Measurements from ENCODE around the gene IRX6.

IRX6 gene

DNA sequence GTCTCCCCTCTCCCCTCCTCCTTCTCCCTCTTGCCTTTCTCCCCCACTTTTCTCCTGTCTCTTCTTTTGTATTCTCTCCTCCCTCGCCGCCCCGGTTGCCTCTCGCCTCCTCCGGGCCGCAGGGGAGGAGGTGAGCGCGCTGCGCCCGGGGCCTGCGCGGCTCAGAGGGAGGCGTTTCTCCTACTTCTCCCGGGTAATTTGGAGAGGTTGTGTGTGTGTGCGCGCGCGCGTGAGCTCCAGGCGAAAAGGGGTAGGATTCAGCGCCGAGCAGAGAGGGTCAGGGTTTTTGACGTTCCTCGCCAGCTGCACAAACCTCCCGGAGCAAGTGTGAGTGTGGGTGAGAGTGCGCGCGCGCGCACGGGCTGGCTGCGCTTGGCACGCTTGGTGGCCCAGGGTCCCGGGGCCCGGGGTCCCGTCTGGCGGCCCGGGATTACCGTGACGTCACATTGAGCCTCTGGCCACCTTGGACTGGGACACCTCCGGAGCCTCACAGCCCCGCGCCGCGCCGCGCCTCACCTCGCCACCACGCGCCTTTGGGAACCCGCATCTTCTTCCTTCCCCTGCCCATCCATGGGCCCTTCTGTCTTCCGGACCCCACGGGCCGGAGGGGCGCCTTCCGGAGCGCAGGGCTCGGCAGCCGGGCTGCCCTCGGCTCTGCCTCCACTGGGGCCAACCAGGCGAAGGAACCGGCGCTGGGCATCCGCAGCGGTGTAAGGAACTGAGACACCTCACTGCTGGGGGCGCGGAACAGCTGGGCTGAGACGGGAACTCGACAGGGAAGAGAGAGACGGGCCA, 479 bp downstream of the IRX6 start:
- DNase-seq: no peak

DNA sequence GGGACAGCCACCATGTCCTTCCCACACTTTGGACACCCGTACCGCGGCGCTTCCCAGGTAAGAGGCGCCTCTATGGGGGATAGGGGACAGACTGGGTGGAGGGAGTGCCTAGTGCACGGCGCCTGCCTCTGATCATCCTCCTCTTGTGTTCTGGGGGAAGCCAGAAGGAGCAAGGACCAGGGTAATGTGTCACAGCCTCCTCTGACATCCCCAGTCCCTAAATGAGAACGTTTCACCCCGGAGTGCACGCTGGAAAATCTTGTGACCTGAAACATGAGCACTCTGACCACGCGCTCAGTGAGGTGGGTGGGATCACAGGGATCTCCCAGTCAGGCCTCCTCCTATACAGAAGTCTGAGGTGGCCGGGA, 1.1 kb downstream of the IRX6 start:
- DNase-seq: no peak

DNA sequence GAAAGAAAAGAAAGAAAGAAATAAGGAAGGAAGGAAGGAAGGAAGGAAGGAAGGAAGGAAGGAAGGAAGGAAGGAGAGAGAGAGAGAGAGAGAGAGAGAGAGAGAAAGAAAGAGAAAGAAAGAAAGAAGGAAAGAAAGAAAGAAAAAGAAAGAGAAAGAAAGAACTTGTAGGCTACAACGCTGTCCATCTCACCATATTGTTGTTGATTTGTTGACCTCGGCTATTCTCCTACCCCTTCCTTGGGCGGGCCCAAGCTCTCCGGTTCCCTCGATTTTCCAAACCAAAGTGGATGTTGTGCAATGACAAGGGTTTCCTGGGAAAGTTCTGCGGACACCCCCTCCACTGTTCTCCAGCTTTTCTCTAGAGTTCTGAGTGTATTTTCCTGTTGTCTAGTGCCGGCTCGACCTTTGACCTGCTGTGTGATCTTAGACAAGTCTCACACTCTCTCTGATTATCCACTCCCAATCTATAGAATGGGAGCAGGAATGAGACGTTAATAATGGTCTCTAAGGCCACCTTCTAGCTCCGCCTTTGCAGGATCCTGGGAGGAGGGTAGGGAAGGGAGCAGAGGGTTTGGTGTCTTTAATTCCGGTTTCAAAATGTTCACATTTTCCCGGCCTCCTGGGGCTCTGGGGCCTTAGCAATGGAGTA, 1.6 kb downstream of the IRX6 start:
- no peak for DNase-seq

DNA sequence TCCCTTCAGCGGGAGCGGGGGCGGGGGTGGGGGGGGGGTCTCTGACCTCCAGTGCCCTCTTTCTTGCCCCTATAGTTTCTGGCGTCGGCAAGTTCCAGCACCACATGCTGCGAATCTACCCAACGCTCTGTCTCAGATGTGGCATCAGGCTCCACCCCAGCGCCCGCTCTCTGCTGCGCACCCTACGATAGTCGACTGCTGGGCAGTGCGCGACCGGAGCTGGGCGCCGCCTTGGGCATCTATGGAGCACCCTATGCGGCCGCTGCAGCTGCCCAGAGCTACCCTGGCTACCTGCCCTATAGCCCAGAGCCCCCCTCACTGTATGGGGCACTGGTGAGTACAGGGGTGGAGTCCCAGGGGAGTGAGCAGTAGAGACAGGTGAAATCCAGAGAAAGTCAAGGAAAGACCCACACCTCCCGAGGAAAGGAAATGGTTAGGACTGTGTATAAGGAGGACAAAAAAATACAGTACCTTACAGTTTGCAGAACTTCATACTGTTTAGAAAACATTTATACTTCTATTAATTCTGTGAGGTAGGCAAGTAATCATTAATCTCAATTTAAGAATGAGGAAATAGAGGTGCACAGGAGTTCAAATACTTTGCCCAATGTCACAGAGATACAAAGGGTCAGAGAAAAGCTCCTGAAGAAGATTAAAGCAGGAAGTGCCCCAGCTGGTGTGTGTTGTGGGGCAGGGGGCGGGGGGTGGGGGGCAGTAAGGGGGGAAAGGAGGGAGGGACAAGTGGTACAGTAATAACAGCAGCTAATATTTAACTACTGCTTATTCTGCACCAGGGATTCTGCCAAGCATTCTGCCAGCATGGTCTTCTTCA, 2.5 kb downstream of the IRX6 start:
- DNase-seq: no peak

DNA sequence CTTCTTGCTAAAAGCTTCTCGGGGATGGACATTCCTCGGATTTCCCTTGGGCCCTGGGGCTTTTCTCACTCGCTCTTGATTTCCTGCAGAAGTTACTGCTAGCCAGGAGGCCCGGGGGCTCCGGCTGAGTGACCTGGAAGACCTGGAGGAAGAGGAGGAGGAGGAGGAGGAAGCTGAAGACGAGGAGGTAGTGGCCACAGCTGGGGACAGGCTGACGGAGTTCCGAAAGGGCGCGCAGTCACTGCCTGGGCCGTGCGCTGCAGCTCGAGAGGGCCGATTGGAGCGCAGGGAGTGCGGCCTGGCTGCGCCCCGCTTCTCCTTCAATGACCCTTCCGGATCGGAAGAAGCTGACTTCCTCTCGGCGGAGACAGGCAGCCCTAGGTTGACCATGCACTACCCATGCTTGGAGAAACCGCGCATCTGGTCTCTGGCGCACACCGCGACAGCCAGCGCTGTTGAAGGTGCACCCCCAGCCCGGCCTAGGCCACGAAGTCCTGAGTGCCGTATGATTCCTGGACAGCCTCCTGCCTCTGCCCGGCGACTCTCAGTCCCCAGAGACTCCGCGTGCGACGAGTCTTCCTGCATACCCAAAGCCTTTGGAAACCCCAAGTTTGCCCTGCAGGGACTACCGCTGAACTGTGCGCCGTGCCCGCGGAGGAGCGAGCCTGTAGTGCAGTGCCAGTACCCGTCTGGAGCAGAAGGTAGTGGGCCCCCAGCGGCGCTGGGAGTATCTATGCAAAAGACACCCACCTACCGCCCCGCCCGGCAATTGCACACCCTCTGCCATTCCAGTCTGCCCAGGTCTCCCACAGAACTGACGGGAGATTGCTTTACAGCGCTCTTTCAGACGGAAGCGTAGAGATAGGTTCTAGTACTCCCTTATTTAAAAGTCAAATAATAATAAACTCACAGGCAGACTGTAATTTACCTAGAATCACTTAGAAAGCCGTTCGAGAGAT, 4.9 kb downstream of the IRX6 start:
- DNase-seq: no peak

DNA sequence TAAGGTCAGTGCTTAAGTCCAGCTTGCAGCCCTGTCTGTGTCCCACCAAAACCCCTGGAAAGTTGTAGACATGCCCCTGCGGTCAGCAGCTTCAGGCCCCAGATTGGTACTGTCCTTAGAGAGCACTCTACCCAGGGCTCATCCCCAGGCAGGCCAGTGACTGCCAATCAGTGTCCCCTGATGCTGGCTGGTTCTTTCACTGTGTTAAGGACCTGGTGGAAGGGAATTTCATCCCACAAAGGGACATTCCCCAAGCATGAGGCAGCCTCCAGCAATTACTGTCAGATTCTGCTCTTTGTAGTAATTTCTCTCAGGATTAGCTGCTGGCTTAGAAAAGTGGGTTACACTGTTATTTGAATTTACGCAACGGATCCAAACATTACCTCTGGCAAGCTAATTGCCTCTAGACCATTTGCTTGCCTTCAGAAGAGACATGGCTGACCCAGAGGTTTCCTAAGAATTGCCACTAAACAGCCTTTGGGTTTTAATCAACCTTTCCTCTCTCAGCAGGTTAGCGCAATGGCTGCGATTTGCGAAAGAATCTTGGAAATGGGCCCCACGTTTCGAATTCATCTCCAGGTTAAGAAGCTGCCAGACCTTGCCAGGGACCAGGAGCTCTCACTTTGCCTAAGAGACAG, 5.9 kb downstream of the IRX6 start:
- no peak for DNase-seq

DNA sequence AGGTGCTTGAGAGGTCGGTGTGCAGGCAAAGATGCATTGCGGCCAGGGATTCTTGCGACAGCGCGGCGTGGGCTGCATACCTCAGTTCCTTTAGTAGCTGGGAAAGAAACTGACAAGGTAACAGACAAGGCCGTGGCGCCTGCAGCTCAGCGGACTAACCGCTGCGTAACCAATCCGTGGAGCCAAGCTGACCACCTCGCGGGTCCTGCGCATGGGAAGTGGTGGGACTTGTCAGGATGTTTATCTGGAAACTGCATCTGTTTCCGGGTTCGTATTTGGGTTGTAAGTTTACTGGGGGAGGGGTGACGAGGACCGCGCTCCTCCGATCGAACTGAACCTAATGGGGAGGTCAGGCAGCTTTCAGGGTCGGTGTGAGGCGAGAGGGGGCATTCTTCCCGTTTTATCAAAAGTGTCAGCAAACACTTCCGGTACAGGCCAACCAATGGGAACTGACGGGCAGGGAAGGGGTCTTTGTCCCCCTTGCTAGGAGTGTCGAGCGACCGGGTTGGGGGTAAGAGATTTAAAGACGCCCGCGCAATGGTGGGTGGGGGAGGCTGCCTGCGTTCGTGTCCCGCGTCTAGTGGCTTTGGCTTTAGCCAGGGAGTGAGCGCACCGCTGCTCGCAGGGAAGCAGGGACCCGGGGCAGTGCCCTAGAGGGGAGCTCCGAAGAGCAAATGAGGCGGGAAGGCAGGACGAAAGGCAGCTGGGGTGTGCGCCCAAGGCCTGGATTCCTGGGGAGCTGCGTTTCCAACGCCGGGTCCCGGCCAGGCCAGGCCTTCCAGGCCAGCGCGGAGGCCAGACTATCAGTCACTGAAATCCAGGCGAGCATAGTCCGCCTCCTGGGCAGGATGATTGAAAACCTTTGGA, 7.0 kb downstream of the IRX6 start:
- no peak for DNase-seq

DNA sequence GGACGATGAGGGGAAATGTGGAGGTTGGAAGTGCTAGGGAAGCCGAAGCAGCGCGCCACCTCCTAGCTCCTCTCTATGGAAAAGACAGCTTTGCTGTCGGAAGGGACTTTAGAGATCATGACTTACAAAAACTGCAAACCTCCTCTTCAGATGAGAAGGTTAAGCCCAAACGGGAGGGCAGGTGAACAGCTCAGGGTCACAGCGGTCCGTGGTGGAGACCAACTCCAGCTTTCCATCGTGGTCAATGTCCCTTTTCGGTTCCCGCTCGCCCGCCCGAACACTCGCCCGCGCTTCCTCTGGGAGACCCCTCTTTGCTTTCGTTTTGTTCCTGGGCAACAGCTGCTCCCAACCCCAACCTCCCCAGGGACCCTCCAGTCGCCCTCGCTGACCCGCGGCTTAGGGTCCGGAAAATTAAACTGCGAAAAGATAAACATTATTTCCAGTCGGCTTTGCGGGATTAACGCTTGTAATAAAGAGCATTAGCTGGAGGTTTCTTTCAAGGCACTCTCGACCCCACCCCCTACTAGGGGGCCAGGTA, 7.7 kb downstream of the IRX6 start:
- DNase-seq: no peak

DNA sequence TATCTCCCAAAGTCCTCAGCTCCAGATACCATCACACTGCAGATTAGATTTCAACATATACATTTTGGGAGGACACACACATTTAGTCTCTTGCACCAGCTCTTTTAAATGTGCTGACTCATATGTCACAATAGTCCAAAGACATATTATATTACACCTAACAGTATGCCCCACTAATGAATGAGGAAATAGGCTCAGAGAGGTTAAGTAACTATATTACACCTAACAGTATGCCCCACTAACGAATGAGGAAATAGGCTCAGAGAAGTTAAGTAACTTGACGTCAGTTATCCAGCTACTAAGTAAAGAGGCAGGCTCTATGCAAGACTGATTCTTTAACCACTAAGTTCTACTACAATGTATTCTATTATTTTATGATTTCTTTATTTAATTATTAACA, 9.7 kb downstream of the IRX6 start:
- no peak for DNase-seq

DNA sequence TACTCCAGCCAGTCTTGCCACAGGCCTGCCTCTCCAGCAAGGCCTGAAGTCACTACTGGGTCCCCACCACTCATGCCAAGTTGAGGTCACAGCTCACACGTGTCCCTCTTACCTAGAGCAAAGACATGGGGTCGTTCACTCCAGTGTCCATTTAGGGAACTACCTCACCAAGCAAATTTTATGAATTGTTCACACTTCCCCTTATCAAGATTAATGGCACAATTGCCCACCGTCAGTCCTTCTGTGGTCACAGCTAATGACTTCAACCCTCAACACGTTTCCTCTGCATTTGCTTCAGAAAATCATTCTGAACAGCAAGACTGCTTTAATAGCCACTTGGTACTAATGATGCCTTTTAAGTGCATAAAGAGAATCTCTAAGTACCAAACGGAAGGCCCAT, 14.6 kb downstream of the IRX6 start:
- no peak for DNase-seq

DNA sequence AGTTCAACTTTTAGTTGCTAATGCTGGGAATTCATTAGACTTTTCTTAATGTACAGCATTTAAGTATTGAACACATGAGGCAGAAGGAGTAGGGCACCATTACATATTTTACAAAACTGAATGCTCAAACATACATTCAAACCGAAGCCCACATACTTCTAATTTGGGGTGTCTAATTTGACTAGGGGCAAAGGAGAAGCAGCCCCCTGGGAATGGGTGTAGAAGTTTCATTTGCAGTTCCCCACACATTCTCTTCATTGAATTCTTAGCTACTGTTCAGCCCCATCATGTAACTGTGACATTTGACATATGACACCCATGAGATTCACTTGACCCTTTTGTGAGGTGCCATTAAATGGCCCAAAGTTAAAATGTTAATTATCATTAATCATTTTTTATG, 16.4 kb downstream of the IRX6 start:
- DNase-seq: no peak

DNA sequence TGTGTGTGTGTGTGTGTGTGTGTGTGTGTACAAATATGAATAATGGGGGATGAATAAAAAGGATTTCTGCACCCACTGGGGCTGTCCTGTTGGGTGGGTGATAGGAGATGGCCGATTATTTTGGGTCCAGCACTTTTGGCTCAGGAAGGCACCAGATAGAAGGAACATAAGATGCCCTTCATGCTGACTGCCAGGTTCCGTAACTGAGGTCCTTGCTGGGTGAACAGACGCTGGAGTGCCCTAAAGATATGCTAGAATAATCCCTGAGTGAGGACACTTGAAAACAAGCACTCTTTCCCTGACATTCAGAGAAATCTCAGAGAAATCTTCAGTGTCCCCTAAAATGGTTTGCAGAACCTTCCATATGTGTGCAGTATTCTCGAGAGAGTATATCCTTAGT, 17.7 kb downstream of the IRX6 start:
- DNase-seq: no peak

DNA sequence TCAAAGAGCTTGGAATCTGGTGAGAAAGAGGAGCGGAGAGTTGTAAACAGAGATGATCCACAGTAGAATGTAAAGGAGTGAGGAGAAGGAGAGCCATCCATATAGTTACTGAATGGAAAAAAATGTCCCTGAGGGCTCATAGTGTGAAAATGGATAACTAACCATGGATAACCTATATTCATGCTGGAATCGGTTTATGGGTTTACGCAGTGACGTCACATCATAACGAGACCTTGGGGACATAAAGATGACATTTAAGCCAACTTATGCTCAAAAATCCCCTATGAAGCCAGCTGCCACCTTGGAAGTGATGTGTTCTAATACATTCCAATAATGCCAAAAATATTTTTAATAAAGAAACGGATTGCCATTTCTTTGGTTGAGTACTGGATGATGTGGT, 22.5 kb downstream of the IRX6 start:
- DNase-seq: no peak

DNA sequence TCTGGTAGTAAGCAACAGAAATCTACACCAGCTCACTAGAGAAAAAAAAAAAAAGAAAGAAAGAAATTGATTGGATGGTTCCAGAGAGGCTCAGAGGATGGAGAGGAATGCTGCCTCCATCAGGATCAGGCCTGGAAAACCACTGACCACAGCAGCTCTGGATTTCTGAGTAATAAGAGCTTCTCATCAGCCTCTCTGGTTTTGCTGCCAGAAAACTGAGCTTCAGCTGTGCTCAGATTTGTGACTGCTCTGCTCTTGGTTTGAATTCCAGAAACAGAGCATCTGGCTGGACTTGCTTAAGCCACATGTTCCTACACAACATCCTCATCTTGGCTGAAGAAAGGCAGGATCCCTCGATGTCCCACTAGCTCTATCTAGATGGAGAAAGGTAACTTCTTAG, 25.9 kb downstream of the IRX6 start:
- no peak for DNase-seq

DNA sequence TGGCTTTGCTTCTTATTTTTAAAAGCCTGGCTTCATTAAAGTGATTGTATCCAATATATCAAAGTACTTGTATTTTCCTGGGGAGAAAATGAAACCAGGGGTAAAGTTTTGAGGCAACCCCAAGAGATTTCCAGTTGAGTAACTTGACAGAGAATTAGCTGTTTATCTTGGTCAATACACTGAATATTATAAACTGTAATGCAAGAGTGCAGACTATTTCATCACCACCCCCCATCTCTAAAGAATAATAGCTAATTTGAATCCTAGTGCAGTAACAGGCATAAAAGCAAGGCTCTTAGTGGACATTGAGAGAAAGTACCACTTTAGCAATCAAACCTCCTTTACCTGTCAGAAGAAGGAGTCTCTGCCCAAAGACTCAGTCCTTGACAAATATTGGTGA, 27.0 kb downstream of the IRX6 start:
- DNase-seq: no peak

DNA sequence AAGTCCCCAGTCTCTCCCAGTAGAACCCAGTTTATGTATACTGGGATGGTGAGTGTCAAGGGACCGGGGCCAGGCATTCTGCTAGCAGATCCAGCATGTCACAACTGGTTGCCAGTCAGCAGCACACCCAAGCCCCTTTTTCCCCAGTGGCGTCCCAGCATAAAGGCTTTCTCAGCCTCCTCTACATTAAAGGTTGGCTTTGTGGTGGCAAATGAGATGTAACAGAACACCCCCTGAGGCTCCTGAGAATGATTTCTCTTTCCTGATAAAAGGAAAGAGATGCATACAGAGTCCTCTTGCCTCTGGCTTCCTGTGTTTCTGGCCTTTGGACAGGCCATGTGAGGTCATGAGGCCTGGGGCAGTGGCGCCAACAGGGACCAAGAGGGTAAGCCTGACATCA, 27.9 kb downstream of the IRX6 start:
- DNase-seq: no peak

DNA sequence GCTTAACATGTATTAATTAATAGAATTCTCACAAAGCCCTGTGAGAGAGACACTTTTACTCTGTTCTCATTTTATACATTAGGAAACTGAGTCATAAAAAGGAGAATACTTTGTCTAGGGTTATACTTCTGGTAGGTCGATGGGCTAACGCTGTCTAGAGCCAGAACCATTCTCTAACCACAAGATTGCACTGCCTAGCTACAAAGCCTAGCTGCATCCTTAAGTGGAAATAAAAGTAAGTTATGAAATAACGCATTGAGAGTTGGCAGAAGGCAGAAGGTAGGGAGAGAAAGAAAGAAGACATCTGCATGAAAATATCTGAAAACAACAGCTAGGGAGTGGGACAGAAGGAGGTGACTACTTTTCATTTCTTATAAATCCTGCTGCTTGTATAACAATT, 33.2 kb downstream of the IRX6 start:
- DNase-seq: no peak

DNA sequence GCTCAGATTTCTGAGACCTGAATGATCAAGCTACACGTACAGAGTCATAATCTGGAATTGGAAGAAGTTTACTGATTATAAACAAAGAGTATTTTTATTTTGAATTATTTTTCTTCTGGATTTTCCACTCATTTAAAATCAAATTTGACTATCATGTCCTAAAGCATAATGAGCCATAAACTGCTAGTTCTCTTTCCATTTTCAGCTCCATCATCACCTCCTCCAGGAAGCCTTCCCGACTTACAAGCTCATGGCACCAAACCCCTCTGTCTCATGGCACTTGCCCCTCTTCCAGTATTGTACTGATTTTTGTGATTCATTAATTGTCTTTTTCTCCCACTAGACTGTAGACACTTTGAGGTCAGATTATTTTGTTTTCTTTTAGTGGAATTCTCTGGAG, 35.9 kb downstream of the IRX6 start:
- no peak for DNase-seq

DNA sequence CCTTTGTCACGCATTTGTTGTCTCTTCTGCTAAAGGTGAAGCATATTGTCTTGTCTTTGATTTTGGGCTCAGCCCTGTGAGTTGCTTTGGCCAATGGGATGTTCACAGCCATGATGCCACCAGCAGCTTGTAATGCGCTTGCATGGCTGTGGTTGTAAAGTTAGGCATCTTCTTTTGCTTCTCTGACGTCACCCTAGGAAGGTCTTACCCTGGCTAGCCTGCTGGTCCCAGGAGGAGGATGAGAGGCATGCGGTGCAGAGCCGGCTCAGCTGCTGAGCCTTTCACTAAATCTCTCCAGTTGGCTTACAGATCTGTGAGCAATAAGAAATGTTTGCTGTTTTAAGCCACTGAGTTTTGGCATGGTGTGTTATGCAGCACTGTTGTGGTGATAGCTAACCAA, 40.8 kb downstream of the IRX6 start:
- DNase-seq: no peak

DNA sequence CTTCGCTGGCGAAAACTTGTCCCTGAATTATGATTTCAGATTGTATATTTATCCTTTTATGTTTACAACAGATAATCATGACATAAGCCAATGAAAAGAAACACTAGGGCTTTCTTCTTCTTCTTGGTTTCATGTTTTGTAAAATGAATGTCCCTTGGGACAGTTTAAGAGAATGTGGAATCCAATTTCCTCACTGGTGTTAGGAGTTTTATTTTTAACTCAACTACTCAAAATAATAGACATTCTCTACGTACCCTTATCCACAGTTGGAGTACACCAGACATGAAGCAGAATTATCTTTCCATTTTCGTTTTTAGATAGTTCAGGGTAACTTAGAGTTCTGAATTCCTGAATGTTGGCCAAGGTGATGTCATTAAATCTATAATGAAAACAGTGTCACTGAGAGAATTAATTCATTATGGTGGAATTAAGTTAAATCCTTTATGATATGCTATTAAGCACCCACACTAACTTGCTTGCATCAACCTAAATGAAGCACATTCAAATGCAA, 43.4 kb downstream of the IRX6 start:
- DNase-seq: no peak
